ENCODE measurements around the gene CCDC184. TPM values are rescaled to one million over a fixed set of nuclear protein-coding genes. Genes with fewer than 3 reads are reported as not detected.

The CCDC184 gene
- polyA plus RNA-seq, 1 of the 3 experiments (the other 2 are of a cell fraction): 5.8 TPM

GRCh38 chr12:48180857-48181495 lies 2.5 kb upstream of the CCDC184 start:
- TF ChIP-seq RFX5 (IDR thresholded peaks at IDR 0.05; ENCODE audit: low read length): no peak
- no peak for TF ChIP-seq PBX3 (IDR thresholded peaks at IDR 0.05)
- TF ChIP-seq ZBTB33 (IDR thresholded peaks at IDR 0.05; ENCODE audit: borderline replicate concordance, low read depth): no peak
- TF ChIP-seq SMC3 (IDR thresholded peaks at IDR 0.05; ENCODE audit: low read depth, low read length): no peak
- no peak for TF ChIP-seq RXRA (IDR thresholded peaks at IDR 0.05; ENCODE audit: borderline replicate concordance, low read depth)
- H3K27ac ChIP-seq (ENCODE audit: low read depth in 2 of 2, low read length in 1 of 2): no peak overlapping the region
- no peaks in the 10 kb centered on the region for H3K9me2 ChIP-seq
- DNase-seq: no peak
- 72% methylated on average over 2 of the region's 2 CpGs for WGBS (ENCODE audit: low lambda C conversion rate)
- no peak overlapping the region for H3K9ac ChIP-seq
- ChIA-PET POLR2A (no interaction called here), CTCF (interaction anchor here (0.9 to 2.5 kb wide), 4 partner anchors 15 to 23 kb away, joined by 3 to 9 read pairs (median 4); no protein-coding TSS in a partner anchor)
- no peaks in the 10 kb centered on the region for H4K20me1 ChIP-seq (ENCODE audit: insufficient read depth)
- no peaks in the 10 kb centered on the region for H3K9me3 ChIP-seq
- no peak overlapping the region for H3K4me3 ChIP-seq (ENCODE audit: low read depth in 2 of 2, low read length in 1 of 2)
- 0 out of 2 replicates have a peak, but pooled peaks cover 7% of the 10 kb centered on the region for H3K27me3 ChIP-seq (ENCODE audit: insufficient read depth)
- peaks cover 7 to 24% of the 10 kb centered on the region in 2 experiments; a peak in 3 of 4 replicates for H3K4me1 ChIP-seq (ENCODE audit: control insufficient read depth in 1 of 2, insufficient read depth in 2 of 2, low read depth in 1 of 2, low read length in 1 of 2)
- H3K4me2 ChIP-seq: no peak overlapping the region
- no peaks in the 10 kb centered on the region for H3K36me3 ChIP-seq (replicated peaks in 1 of 2; ENCODE audit: control insufficient read depth in 1 of 2, insufficient read depth in 2 of 2, low read length in 1 of 2)
- H3K79me2 ChIP-seq (ENCODE audit: insufficient read depth): no peaks in the 10 kb centered on the region
- H2AFZ ChIP-seq (ENCODE audit: low read depth): no peak overlapping the region
- H3F3A ChIP-seq (replicated peaks; ENCODE audit: insufficient read depth): no peaks in the 10 kb centered on the region

- peak overlapping the region; percentile 80 to 96 for H3K27ac ChIP-seq (ENCODE audit: low read depth in 2 of 2, low read length in 1 of 2)
- H3K79me2 ChIP-seq (ENCODE audit: insufficient read depth): no peaks in the 10 kb centered on the region
- peak overlapping the region; percentile 86 for H2AFZ ChIP-seq (ENCODE audit: low read depth)
- no peaks in the 10 kb centered on the region for H3K27me3 ChIP-seq (ENCODE audit: insufficient read depth)
- no peak for DNase-seq
- H3K9me3 ChIP-seq: no peaks in the 10 kb centered on the region
- TF ChIP-seq YY1 (IDR thresholded peaks at IDR 0.05; ENCODE audit: low read depth): no peak
- no peak for TF ChIP-seq CHD2 (IDR thresholded peaks at IDR 0.05; ENCODE audit: low read length, partially characterized antibody)
- no peak for TF ChIP-seq USF1 (IDR thresholded peaks at IDR 0.05; ENCODE audit: borderline replicate concordance, low read depth)
- no peak for TF ChIP-seq RFX5 (IDR thresholded peaks at IDR 0.05; ENCODE audit: low read length)
- TF ChIP-seq RAD21 (IDR thresholded peaks at IDR 0.05; ENCODE audit: low read length): no peak
- no peak for TF ChIP-seq MEF2A (IDR thresholded peaks at IDR 0.05; ENCODE audit: borderline replicate concordance, low read depth)
- no peak for TF ChIP-seq CTCF (IDR thresholded peaks at IDR 0.05)
- TF ChIP-seq RCOR1 (IDR thresholded peaks at IDR 0.05; ENCODE audit: low read length): no peak
- no peak for TF ChIP-seq NRF1 (IDR thresholded peaks at IDR 0.05; ENCODE audit: low read depth, low read length)
- no peak for TF ChIP-seq GATA2 (CRISPR knock-in tag; IDR thresholded peaks at IDR 0.05)
- no peak for TF ChIP-seq GABPA (IDR thresholded peaks at IDR 0.05; ENCODE audit: low read depth)
- no peak for TF ChIP-seq NFIC (IDR thresholded peaks at IDR 0.05; ENCODE audit: borderline replicate concordance)
- TF ChIP-seq TAF1 (IDR thresholded peaks at IDR 0.05; ENCODE audit: borderline replicate concordance, low read depth, low read length): no peak
- TF ChIP-seq MAX (IDR thresholded peaks at IDR 0.05; ENCODE audit: low read depth): no peak
- no peak for TF ChIP-seq IRF3 (IDR thresholded peaks at IDR 0.05; ENCODE audit: low read depth, low read length)
- no peak for TF ChIP-seq FOXM1 (IDR thresholded peaks at IDR 0.05; ENCODE audit: low read depth)
- TF ChIP-seq TEAD4 (IDR thresholded peaks at IDR 0.05; ENCODE audit: borderline replicate concordance, insufficient read depth): no peak
- WGBS (ENCODE audit: low lambda C conversion rate): 4% methylated on average over 7 of the region's 7 CpGs
- ChIA-PET POLR2A (interaction anchor here (0.6 to 1.4 kb wide), 7 partner anchors 8 to 481 kb away, joined by 3 to 11 read pairs (median 3); partner anchors contain the start of genes ASB8 and SENP1), CTCF (interaction anchor here (0.6 to 8.2 kb wide), 20 partner anchors 9 to 435 kb away, joined by 3 to 90 read pairs (median 4); partner anchors contain the start of genes ASB8 and TMEM106C)
- peak overlapping the region; percentile 65 to 90 for H3K4me3 ChIP-seq (ENCODE audit: low read depth in 2 of 2, low read length in 1 of 2)
- no peaks in the 10 kb centered on the region for H3F3A ChIP-seq (replicated peaks; ENCODE audit: insufficient read depth)
- H3K9me2 ChIP-seq: no peaks in the 10 kb centered on the region
- no peaks in the 10 kb centered on the region for H3K36me3 ChIP-seq (replicated peaks in 1 of 2; ENCODE audit: control insufficient read depth in 1 of 2, insufficient read depth in 2 of 2, low read length in 1 of 2)
- H3K4me2 ChIP-seq: peak overlapping the region; percentile 83
- peaks cover 9 to 26% of the 10 kb centered on the region in 2 experiments; a peak in 3 of 4 replicates for H3K4me1 ChIP-seq (ENCODE audit: control insufficient read depth in 1 of 2, insufficient read depth in 2 of 2, low read depth in 1 of 2, low read length in 1 of 2)
- H3K9ac ChIP-seq: peak overlapping the region; percentile 71
- H4K20me1 ChIP-seq (ENCODE audit: insufficient read depth): no peaks in the 10 kb centered on the region
These were observed 813 bp upstream of the CCDC184 start for GRCh38 chr12:48182631-48183030.

Measured in SK-N-SH (cell line).